Measurements from ENCODE around the gene SOX12. TPM values are rescaled to one million over a fixed set of nuclear protein-coding genes. Genes with fewer than 3 reads are reported as not detected.

SOX12 gene
- polyA plus RNA-seq, 1 of the 3 experiments (the other 2 are of a cell fraction) = 11.3 TPM

GRCh38 chr20:364905-365794 is 39.8 kb downstream of the SOX12 start:
- POLR2A ChIA-PET = interaction anchor here (0.7 kb wide), 1 partner anchor 81 kb away, joined by 7 read pairs; no protein-coding TSS in a partner anchor
- H3K27ac ChIP-seq (ENCODE audit: low read depth in 2 of 2, low read length in 1 of 2) = no peak overlapping the region
- H3K27me3 ChIP-seq (ENCODE audit: insufficient read depth) = no peaks in the 10 kb centered on the region
- H3K4me1 ChIP-seq (ENCODE audit: control insufficient read depth in 1 of 2, insufficient read depth in 2 of 2, low read depth in 1 of 2, low read length in 1 of 2) = peaks cover 3 to 12% of the 10 kb centered on the region in 2 experiments; a peak in 2 of 4 replicates
- H3F3A ChIP-seq (replicated peaks; ENCODE audit: insufficient read depth) = no peaks in the 10 kb centered on the region
- H3K4me2 ChIP-seq = no peak overlapping the region
- no peak for DNase-seq
- H3K9ac ChIP-seq = no peak overlapping the region
- 82% methylated on average over 9 of the region's 9 CpGs for WGBS (ENCODE audit: low lambda C conversion rate)
- no peaks in the 10 kb centered on the region for H3K9me2 ChIP-seq
- H4K20me1 ChIP-seq (ENCODE audit: insufficient read depth) = no peaks in the 10 kb centered on the region
- CTCF ChIA-PET = interaction anchor here (2.5 kb wide), 1 partner anchor 11 kb away, joined by 9 read pairs; no protein-coding TSS in a partner anchor
- H3K9me3 ChIP-seq = no peaks in the 10 kb centered on the region
- no peaks in the 10 kb centered on the region for H3K36me3 ChIP-seq (replicated peaks in 1 of 2; ENCODE audit: control insufficient read depth in 1 of 2, insufficient read depth in 2 of 2, low read length in 1 of 2)
- TF ChIP-seq PBX3 (IDR thresholded peaks at IDR 0.05) (no peak), FOSL2 (IDR thresholded peaks at IDR 0.05; ENCODE audit: borderline replicate concordance, low read depth) (peak; percentile 21; the same call in 1 of the 2 replicates), RCOR1 (IDR thresholded peaks at IDR 0.05; ENCODE audit: low read length) (no peak)
- no peaks in the 10 kb centered on the region for H3K79me2 ChIP-seq (ENCODE audit: insufficient read depth)
- H2AFZ ChIP-seq (ENCODE audit: low read depth) = no peak overlapping the region
- H3K4me3 ChIP-seq (ENCODE audit: low read depth in 2 of 2, low read length in 1 of 2) = no peak overlapping the region

- no peaks in the 10 kb centered on the region for H3K9me3 ChIP-seq
- no peaks in the 10 kb centered on the region for H4K20me1 ChIP-seq (ENCODE audit: insufficient read depth)
- DNase-seq = no peak
- H3K36me3 ChIP-seq (replicated peaks in 1 of 2; ENCODE audit: control insufficient read depth in 1 of 2, insufficient read depth in 2 of 2, low read length in 1 of 2) = no peaks in the 10 kb centered on the region
- ChIA-PET CTCF (interaction anchor here (0.9 to 2.5 kb wide), 4 partner anchors 11 to 66 kb away, joined by 3 to 9 read pairs (median 8); no protein-coding TSS in a partner anchor), POLR2A (interaction anchor here (0.7 to 0.8 kb wide), 2 partner anchors 19 to 80 kb away, joined by 3 to 7 read pairs; no protein-coding TSS in a partner anchor)
- no peak overlapping the region for H3K27ac ChIP-seq (ENCODE audit: low read depth in 2 of 2, low read length in 1 of 2)
- H3K4me2 ChIP-seq = no peak overlapping the region
- no peaks in the 10 kb centered on the region for H3K79me2 ChIP-seq (ENCODE audit: insufficient read depth)
- H3K27me3 ChIP-seq (ENCODE audit: insufficient read depth) = no peaks in the 10 kb centered on the region
- WGBS (ENCODE audit: low lambda C conversion rate) = 82% methylated on average over 7 of the region's 7 CpGs
- no peak overlapping the region for H3K9ac ChIP-seq
- H2AFZ ChIP-seq (ENCODE audit: low read depth) = no peak overlapping the region
- no peak overlapping the region for H3K4me3 ChIP-seq (ENCODE audit: low read depth in 2 of 2, low read length in 1 of 2)
- no peaks in the 10 kb centered on the region for H3F3A ChIP-seq (replicated peaks; ENCODE audit: insufficient read depth)
- TF ChIP-seq YY1 (IDR thresholded peaks at IDR 0.05; ENCODE audit: low read depth) = no peak
- no peak for TF ChIP-seq POLR2AphosphoS5 (IDR thresholded peaks at IDR 0.05; ENCODE audit: low read depth, low read length)
- H3K9me2 ChIP-seq = no peaks in the 10 kb centered on the region
- peaks cover 3 to 12% of the 10 kb centered on the region in 2 experiments; a peak in 2 of 4 replicates for H3K4me1 ChIP-seq (ENCODE audit: control insufficient read depth in 1 of 2, insufficient read depth in 2 of 2, low read depth in 1 of 2, low read length in 1 of 2)
Measured at GRCh38 chr20:366041-366718, 40.8 kb downstream of the SOX12 start.

All from SK-N-SH (cell line).